Measurements from ENCODE around the gene UCN.
"Not testable (repeated sequence)": the region's sequence is repeated elsewhere in the genome, so short reads cannot be mapped to it uniquely, and the experiment has no call there.

UCN gene, protein sequence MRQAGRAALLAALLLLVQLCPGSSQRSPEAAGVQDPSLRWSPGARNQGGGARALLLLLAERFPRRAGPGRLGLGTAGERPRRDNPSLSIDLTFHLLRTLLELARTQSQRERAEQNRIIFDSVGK

GRCh38 chr2:27308359-27308881 lies at the start of gene UCN:
UCN (minus strand) TSS chr2:27308445; CDS start chr2:27307895, 550 bp downstream.
- DNase-seq: no peak

DNA sequence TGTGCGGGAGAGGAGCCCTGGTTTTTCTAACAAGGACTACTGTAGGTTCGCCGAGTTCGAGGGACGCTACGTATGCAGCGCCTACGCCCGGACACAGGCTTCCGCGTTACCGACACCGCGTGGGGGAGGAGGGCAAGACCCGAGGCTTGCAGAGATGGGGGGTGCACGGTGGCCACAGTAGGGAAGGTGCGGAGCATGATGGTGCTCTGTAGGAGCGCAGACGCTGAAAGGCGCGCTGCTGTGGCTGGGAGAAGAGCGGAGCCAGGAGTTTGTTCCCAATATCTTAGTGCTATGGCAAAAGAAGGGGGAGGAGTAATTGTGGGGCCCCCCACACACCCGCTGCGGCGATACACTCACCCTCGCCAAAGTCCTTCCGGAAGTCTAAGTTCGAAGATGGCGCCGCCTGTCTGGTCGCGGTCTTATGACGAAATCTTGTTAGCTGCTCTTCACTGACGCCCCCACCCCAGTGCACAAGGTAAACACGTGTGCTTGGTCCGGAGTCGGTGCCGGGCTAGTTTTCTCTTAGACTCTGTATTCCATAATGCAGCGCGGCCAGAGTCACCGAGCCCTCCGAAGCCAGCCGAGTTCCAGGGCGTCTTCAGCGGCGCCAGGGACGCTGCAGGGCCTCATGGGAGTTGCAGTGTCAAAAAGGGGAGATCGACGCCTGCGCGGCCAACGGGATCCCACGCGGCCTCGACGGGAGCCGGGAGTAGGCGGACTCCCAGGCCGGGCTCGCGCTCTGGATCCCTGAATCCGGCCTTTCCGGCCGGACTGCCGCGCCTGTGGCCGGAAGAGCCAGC lies 48.3 kb upstream of the UCN start, which contains the start of gene GTF3C2:
Gene GTF3C2, minus strand, starts transcription at position 383 of the 800 bp plus-strand sequence. CDS start 13,210 bp downstream, outside the sequence.
- peak; percentile 91 for DNase-seq

DNA sequence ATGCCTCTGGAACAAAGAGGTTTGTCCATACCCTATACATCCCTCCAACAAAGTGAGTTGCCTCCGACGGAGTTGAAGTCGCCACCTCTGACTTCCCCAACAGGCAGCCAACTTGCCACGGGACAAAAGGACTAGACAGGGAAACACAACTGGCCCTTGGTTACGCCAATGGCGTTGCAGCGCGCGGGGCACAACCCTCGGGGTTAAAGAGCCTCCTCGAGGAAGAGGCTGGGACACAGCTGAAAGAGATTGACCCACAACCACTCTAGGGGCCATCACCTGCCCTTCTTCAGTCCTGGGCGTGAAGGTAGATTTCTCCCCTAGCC lies 47.8 kb upstream of the UCN start:
- DNase-seq: no peak

- DNase-seq: no peak
Observed at GRCh38 chr2:27354597-27354927, 46.3 kb upstream of the UCN start.

DNA sequence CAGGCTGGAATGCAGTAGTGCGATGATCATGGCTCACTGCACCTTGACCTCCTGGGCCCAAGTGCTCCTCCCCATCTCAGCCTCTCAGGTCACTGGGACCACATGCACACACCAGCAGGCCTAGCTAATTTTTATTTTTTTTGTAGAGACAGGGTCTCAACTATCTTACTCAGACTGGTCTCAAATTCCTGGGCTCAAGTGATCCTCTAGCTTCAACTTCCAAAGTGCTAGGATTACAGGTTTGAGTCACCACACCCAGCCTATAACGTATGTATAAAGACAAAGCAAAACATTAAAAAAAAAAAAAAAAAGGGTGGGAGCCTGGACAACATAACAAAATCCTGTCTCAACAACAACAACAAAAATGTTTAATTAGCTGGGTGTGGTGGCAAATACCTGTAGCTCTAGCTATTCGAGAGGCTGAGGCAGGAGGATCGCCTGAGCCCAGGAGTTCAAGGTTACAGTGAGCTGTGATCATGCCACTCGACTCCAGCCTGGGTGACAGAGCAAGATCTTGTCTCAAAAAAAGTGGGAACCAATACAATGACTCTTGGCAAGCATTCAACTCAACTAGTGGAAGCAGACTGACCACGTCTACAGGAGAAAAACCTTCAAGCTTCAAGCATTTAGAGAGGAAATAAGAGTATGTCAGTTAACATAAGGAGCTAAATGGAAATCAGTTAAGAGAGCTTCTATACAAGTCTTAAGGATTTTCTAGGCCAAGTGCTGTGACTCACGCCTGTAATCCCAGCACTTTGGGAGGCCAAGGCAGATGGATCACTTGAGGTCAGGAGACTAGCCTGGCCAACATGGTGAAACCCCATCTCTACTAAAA lies 45.7 kb upstream of the UCN start:
- DNase-seq: no peak

- not testable (repeated sequence) for DNase-seq
Observed at GRCh38 chr2:27353386-27353761, 45.1 kb upstream of the UCN start.

- no peak for DNase-seq
Observed at GRCh38 chr2:27351802-27352598, 43.8 kb upstream of the UCN start.

DNA sequence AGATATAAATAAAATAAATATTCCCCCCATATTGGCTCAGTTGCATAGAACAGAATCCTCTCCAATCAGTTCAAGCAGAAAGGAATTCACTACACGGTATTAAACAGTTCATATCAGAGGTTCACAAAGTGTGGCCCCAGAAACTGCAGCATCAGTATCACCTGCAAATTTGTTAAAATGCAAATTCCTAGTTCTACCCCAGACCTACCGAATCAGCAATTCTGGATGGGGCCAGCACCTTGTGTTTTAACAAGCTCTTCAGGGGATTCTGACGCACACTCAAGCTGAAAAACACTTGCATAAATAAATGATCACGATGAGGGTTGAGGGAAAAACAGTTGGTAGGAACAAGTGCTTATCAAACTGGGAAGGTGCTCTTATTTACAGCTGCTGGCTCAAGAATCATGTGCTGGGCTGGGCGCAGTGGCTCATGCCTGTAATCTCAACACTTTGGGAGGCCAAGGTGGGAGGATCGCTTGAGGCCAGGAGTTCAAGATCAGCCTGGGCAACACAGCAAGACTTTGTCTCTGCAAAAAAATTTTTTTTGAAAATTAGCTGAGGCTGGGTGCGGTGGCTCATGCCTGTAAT lies 42.0 kb upstream of the UCN start:
- no peak for DNase-seq

GRCh38 chr2:27347641-27348040 lies 39.4 kb upstream of the UCN start:
- no peak for DNase-seq

DNA sequence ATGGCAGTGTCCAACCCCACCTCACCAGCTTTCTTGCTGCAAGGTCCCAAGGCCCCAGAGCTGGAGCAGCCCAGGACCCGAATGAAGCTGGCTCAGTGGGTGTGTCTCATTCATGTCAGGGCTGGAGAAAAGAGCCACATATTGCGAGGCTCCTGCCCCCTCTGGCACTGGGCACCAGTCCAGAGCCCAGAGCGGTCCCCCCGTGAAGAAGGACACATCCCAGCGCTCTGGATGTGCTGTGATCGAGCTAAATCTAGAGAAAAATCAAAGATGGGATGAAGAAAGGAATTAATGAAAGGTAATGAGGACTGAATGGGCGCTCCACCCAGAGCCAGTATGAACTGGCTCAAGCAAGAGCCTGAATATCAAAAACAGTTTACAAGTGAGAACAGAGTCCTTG lies 27.9 kb upstream of the UCN start:
- DNase-seq: no peak

GRCh38 chr2:27335311-27335710 lies 27.1 kb upstream of the UCN start:
- no peak for DNase-seq

- no peak for DNase-seq
Observed at GRCh38 chr2:27324720-27325119, 16.5 kb upstream of the UCN start.

- DNase-seq: no peak
Observed at GRCh38 chr2:27323596-27324285, 15.5 kb upstream of the UCN start.

- DNase-seq: peak; percentile 79
Observed at GRCh38 chr2:27322766-27323595, 14.7 kb upstream of the UCN start, which contains the start of gene MPV17. MPV17 (minus strand) TSS chr2:27323097; CDS start chr2:27322517, 580 bp downstream.

GRCh38 chr2:27322301-27322765 lies 14.1 kb upstream of the UCN start:
- no peak for DNase-seq

GRCh38 chr2:27320958-27321543 lies 12.8 kb upstream of the UCN start:
- no peak for DNase-seq

DNA sequence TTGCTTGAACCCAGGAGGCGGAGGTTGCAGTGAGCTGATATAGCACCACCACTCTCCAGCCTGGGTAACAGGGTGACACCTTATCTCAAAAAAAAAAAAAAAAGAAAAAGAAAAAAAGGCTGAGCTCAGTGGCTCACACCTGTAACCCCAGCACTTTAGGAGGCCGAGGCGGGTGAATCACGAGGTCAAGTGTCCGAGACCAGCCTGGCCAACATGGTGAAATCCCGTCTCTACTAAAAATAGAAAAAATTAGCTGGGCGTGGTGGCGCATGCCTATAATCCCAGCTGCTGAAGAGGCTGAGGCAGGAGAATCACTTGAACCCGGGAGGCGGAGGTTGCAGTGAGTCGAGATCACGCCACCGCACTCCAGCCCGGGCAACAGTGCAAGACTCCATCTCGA lies 11.6 kb upstream of the UCN start:
- DNase-seq: not testable (repeated sequence)

DNA sequence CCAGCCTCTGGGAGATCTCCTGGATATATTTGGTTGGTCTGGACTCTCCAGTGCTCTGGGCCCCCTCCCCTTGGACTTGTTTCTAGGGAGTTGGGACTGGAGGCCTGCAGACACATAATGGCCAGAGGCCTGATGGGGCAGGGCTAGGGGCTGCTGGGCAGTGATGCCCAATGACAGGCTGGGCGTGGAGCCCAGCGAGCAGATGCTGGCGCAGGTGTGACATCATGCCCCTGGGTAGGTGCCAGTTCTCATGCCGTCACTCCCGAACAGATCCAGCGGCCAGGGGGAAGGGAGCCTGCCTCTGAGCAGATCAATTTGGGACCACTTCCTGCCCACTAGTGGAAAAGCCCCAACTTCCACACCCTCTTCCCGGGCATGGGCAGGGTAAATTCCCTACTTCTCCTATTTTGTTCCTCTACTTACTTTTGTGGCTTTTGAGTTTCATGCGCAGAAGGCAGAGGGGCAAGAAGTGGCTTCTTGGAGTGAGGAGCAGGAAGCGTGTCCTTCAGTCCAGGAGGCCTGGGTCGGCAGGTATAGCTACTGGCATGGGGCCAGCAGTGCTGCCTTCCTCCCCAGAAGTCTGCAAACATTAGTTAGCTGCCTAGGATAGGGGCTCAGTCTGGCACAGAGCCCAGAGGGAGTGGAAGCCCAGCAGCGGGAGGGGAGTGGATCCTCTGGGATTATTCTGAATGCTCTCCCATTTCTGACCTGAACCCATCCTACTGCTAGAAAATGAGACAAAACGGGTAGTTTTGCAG lies 8.6 kb upstream of the UCN start:
- no peak for DNase-seq

- DNase-seq: no peak
Observed at GRCh38 chr2:27315122-27315521, 6.9 kb upstream of the UCN start.

- DNase-seq: no peak
Observed at GRCh38 chr2:27314709-27315108, 6.5 kb upstream of the UCN start.
